Stimulated activated naive CD8-positive, alpha-beta T cell treated with anti-CD3 and anti-CD28 coated beads, Interleukin-15, Interleukin-2, amounts not matched to agents 100 U/mL and 50 U/mL, for 24 hours (primary cell): Measurements from ENCODE around the gene DDX56.
A peak's percentile ranks its signal among the peaks of the same experiment; 100 is the strongest.

Experiments
- ATAC-seq: fragments of 150-1000 bp; cut with Tn5 transposase; one replicate; pipeline ENCODE4 v1.10.0; 2021
- DNase-seq: peaks from one replicate; pipeline ENCODE4 v3.0.0; 2021

Gene DDX56

DNA sequence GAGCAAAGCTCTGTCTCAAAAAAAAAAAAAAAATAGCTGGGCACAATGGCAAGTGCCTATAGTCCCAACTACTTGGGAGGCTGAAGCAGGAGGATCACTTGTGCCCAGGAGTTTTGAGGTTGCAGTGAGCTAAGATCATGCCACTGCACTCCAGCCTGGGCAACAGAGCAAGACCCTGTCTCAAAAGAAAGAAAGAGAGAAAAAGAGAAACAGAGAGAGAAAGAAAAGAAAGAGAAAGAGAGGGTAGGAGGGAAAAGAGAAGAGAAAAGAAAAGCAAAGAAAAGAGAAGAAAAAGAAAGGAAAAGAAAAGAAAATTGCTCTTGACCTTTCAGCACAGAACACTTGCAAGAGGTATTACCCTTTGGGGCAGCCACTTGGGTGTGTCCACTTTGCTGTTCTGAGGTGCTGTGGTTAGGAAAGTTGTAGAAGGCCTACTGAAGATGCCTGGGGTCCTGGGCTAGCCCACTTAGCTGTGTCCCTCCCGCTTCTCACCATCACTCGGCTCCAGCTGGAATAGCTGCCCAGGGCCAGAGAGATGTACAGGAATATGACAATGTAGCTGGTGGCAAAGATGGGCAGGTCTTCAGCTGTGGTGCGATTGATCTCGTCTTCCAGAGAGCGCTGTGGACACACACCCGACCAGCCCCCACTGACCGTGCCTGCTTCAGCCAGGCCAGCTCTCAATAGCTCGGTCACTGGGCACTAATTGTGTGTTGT lies 38.2 kb downstream of the DDX56 start:
- ATAC-seq = no peak
- DNase-seq = no peak

DNA sequence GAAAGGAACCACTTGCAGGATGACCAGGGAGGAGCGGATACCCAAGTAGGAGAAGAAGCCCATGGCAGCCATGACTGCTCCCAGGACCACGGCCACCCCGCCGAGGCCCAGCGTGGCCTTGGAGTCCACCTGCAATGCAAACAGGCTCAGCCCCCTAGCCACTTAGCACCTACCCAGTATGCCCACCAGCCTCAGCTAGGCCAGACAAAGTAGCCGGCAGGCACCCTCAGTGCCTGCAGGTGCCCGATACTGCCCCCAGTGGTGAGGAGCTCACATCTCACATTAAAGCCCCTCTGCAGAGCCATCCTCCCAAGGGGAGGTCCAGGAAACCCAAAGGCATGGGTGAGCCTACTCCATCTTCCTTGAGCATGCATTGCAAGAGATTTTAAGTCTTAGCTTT lies 39.2 kb downstream of the DDX56 start:
- peak; percentile 67 for DNase-seq

DNA sequence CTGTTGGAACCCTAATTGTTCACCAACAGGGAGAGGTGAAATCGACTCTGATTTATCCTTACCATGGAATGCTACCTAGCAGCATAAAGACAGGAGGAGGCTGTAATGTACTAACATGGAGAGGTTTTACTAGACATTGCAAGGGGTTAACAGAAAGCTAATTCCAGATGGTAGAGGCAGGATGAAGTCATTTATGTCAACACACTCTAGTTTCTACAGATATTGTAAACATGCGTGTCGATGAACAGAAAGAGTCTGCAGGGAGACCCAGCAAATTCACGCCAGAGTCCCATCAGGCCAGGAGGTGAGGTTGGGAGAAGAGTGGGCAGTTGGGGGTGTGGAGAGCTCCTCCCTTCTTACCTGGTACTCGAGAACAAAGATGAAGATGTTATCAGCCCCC lies 39.6 kb downstream of the DDX56 start:
- ATAC-seq = no peak
- no peak for DNase-seq

More for the DNA sequence above, 39.2 kb downstream of the DDX56 start:
- ATAC-seq = peak; percentile 75

DNA sequence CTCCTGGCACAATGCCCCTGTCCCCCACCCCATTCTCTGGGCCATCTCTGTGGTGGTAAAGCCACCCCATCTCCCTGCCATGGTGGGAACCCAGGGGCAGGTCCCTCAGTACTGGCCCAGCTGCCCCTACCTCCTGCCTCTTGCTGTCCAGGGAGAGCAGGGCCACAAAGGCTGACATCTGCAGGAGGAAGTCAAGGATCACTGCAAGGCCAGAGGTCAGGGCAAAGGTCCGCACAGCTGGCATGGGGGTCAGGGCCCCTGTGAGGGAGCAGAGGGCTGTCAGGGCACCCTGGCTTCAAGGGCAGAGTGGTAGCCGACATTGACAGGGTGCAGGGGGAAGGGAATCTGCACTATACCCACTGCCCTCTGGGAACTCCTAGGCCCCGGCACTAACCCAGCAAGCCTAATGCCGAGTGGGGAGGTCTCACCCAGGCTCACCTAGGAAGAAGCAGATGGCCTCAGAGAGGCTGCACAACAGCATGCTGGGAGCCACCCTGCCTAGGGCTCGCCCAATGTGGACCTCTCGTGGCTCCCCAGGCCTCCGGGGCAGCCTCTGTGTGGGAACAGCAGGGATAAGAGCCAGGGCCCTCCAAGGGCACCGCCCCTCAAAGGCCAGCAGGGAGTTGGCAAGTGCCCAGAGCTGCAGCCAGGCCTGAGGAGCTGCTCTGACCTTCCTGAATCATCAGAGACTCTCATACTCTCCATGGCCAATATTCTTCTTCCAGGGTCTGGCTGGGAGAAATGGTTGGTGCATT lies 40.2 kb downstream of the DDX56 start:
- ATAC-seq (no peak), DNase-seq (no peak)

DNA sequence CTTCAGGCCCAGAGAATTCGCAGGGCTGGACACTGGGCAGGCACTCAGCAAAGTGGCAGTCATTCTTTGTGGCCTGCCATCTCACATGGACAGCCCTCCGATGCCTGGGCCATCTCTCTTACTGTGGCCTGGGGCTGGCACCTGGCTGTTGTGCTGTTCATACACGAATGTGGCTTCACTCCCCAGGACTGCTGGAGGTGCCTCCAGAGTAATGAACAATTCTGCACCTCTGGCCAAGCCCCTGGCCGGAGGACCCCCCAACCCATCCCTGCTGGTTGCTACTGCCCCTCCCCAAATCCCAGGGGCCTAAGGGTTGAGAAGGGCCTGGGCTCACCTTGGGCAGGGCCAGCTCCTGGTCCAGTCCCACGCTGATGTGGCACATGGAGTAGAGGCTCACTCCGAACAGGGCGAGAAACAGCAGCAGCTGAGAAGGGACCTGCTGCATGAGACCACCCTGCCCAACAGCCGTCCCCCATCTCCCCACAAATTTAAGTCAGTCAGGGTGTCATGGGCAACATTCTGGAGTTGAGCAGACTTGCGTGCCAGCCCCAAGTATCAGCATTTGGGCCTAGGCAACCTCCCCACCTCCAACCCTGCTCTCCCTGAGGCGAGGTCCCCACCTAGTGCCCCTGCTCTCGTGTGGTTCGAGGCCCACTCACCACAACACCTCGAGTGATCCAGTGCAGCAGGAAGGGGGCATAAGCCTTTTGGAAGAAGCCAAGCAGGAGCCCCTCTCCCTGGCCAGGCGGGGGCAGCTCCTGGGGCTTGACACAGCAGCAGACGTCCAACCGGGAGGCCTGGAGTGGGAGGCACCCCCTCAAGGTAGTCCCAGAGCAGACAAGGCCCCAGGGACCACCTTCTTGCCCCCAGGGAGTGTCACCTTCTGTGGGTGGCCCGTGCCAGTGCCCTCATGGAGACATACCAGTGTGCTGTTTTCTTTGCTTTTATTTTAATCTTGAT lies 42.0 kb downstream of the DDX56 start:
- no peak for ATAC-seq
- DNase-seq = no peak

DNA sequence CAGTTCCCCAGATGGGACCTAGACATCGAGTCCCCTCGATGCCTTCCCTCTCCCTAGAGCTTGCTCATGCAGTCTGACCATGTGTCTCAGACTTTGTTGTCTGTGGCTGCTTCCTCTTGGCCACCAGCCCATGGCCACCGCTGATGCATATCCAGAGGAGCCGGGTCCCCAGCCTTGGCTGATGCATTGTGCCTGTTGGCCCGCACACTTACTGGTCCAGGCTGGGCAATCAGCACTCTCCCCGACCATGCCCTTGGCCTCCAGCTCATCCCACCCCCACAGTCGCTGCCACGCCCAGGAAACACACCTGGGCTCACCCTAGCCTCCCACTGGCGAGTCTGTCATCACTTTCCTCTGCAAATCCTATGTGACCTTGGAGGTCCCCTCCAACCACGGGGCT lies 42.7 kb downstream of the DDX56 start:
- no peak for ATAC-seq
- no peak for DNase-seq

DNA sequence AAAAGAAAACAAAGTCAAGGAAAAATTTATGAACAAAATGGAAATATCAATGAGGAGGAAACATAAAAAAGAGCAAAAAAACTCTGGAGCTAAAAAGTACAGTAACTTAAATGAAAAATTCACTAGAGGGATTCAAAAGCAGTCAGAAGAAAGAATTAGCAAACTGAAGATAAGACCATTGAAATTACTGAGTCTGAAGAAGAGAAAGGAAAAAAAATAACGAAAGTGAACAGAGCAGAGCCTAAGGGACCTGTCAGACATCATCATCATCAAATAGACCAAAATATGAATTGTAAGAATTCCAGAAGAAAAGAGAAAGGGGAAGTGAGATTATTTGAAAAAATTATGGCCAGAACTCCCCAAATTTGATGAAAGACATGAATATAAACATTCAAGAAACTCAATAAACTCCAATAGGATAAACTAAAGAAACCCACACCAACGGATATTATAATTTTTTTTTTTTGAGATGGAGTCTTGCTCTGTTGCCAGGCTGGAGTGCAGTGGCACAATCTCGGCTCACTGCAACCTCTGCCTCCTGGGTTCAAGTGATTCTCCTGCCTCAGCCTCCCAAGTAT lies 48.8 kb downstream of the DDX56 start:
- DNase-seq = no peak
- no peak for ATAC-seq

DNA sequence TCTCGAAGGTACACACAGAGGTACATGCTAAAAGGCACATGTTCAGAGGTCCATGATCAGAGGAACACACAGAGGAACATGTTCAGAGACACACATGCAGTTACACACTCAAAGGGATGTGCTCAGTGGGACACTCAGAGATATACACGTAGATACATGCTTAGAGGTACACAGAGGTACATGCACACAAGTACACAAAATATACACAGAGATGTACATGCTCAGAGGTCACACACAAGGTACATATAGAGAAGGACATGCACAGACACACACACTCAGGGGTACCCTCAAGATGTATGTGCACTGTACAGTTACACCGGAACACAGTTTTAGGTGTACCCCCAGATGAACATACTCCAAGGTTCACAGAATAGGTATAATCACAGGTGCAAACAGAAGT lies 51.4 kb downstream of the DDX56 start:
- ATAC-seq (no peak), DNase-seq (no peak)

DNA sequence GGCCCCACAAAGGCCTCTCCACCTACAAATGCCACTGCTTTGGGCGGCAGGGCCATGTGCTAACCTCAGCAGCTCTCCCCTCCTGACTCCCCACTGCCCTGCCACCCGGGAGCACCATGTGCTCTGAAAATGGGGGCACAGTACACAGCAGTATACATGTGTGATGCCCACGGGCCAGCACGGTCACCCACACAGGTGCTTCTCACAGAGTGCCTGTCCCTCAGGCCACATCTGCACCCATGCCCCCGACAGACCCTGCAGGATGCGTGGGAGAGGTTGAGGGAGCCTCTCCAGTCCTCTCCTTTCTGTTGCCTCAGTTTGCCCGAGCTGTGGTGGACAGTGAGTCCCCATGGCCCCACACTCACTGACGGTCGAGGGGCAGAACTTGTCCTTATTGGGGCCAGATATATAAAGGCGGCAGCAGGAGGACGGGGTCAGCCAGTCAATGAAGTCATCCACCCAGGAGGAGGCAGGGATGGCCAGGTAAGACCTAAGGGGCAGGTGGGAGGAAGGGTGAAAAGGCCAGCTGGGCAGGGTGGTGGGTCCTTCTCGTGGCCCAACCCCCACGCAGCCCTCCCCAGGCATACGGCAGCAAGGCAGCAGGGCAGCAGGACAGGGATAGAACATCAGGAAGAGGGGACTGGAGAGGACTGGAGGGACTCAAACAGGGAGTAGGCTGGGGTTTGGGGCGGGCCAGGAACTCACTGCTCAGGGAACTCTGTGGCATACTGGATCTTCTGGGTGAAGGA lies 52.2 kb downstream of the DDX56 start:
- ATAC-seq = no peak

DNA sequence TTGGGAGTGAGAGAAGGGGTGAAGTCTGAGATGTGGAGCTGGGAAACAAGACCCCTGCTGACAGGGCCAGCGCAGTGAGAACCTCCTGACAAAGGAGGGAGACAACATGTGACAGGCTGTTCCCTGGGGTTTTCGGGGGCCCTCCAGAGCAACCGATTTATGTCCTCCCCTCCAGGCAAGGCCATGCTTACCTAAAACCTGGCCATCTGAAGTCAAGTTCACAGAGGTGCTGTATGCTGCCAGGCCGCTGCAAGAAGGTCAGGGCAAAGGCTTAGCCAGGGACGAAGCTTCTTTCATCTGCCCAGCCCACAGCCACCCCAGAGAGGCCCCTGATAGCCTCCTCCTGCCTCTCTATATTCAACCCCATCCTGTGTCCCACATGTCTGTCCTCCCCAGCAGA lies 53.1 kb downstream of the DDX56 start:
- no peak for ATAC-seq

More for the DNA sequence above, 52.2 kb downstream of the DDX56 start:
- no peak for DNase-seq

DNA sequence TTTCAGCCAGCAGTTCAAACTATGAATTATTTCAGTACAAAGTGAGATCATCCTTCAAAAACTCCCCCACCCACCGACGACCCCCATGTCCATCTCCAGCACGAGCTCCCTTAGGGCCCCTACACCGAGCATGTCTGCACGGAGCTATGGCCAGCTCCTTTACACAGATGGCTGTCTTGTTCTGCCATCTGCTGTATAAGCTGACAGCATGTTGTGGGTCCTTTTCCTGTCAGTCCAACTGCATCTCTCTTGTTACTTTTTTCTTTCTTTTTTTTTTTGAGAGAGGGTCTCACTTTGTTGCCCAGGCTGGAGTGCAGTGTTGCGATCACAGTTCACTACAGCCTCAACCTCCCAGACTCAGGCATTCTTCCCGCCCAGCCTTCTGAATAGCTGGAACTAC lies 54.2 kb downstream of the DDX56 start:
- DNase-seq (no peak), ATAC-seq (no peak)

More for the DNA sequence above, 53.1 kb downstream of the DDX56 start:
- DNase-seq = no peak

DNA sequence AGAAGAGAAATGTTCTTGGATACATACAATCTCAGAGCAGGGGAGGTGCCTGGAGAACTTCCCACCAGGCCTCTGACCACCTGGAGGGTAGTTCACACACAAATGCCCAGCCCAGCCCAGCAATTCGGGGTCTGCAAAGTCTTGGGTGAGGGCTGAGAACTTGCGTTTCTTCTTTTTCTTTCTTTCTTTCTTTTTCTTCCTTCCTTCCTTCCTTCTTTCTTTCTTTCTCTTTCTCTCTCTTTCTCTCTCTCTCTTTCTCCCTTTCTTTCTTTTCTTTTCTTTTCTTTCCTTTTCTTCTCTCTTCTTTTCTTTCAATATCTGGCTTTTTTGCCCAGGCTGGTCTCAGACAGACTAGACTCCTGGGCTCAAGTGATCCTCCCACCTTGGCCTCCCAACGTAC lies 54.9 kb downstream of the DDX56 start:
- DNase-seq (no peak), ATAC-seq (no peak)

DNA sequence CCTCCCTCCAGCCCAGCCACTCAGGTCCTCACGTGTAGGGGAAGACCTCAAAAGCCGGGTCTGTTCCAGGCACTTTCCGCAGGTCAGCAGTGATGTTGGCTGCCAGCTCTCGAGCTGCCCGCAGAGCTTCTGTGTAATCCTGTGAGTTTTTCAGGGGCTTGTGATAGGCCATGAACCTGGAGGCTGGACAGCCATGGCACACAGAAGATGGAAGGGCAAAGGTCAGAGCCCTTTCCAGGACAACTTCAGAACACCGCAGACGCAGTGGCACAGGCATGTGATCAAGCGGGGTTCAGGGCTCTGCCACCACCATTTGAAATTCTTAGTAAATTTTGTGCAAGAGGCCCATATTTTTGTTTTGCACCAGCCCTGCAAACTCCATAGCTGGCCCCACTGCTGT lies 56.5 kb downstream of the DDX56 start:
- ATAC-seq = no peak
- DNase-seq = no peak
